Memory B cell (primary cell): ENCODE data around the gene TRIM63.
"Not testable (repeated sequence)": the region's sequence is repeated elsewhere in the genome, so short reads cannot be mapped to it uniquely, and the experiment has no call there.

Source experiments
- ATAC-seq: fragments of 150-1000 bp; cut with Tn5 transposase; 2 replicates; pipeline ENCODE4 v1.10.0; 2021; ENCODE audit warnings: low read depth, mild to moderate bottlenecking, moderate library complexity
- DNase-seq, 2 donors: peaks; one replicate each; pipeline ENCODE4 v3.0.0; 2022; ENCODE audit warnings: low spot score in 2 of 2
- H3K27ac Mint-ChIP-seq: one replicate; pipeline ENCODE4 v1.8.0; 2022; ENCODE audit warnings: mild to moderate bottlenecking, moderate library complexity, mixed read lengths
- H3K27me3 Mint-ChIP-seq: one replicate; pipeline ENCODE4 v1.8.0; 2022; ENCODE audit warnings: mixed read lengths
- H3K36me3 Mint-ChIP-seq: one replicate; pipeline ENCODE4 v1.8.0; 2022; ENCODE audit warnings: mild to moderate bottlenecking, mixed read lengths
- H3K4me1 Mint-ChIP-seq: one replicate; pipeline ENCODE4 v1.8.0; 2022; ENCODE audit warnings: mixed read lengths
- H3K4me3 Mint-ChIP-seq: one replicate; pipeline ENCODE4 v1.8.0; 2022; ENCODE audit warnings: mild to moderate bottlenecking, moderate library complexity, mixed read lengths
- H3K9me3 Mint-ChIP-seq: one replicate; pipeline ENCODE4 v1.8.0; 2022; ENCODE audit warnings: mixed read lengths

The TRIM63 gene

GRCh38 chr1:26096471-26096870 is 29.0 kb upstream of the TRIM63 start:
- DNase-seq (no peak), ATAC-seq (no peak)
- Mint-ChIP-seq H3K4me1 (peaks cover 3% of the 10 kb centered on the region), H3K4me3 (no peak overlapping the region), H3K9me3 (no peaks in the 10 kb centered on the region), H3K27me3 (peaks cover 12% of the 10 kb centered on the region), H3K36me3 (no peaks in the 10 kb centered on the region), H3K27ac (no peak overlapping the region)

- DNase-seq, result no peak
- Mint-ChIP-seq H3K9me3 (no peaks in the 10 kb centered on the region), H3K36me3 (no peaks in the 10 kb centered on the region), H3K27ac (no peak overlapping the region), H3K4me3 (no peak overlapping the region), H3K4me1 (peaks cover 3% of the 10 kb centered on the region), H3K27me3 (peaks cover 17% of the 10 kb centered on the region)
- no peak for ATAC-seq
These were observed 27.4 kb upstream of the TRIM63 start for GRCh38 chr1:26094677-26095383.

GRCh38 chr1:26094076-26094669 is 26.7 kb upstream of the TRIM63 start:
- no peak overlapping the region for H3K27ac Mint-ChIP-seq
- no peaks in the 10 kb centered on the region for H3K36me3 Mint-ChIP-seq
- H3K4me1 Mint-ChIP-seq, result peaks cover 3% of the 10 kb centered on the region
- DNase-seq (no peak), ATAC-seq (peak; percentile 12)
- H3K27me3 Mint-ChIP-seq, result peaks cover 17% of the 10 kb centered on the region
- H3K9me3 Mint-ChIP-seq, result no peaks in the 10 kb centered on the region
- no peak overlapping the region for H3K4me3 Mint-ChIP-seq

GRCh38 chr1:26093569-26093968 is 26.1 kb upstream of the TRIM63 start:
- not testable (repeated sequence) for DNase-seq, H3K9me3 Mint-ChIP-seq, H3K4me1 Mint-ChIP-seq, H3K36me3 Mint-ChIP-seq, ATAC-seq, H3K4me3 Mint-ChIP-seq, H3K27ac Mint-ChIP-seq
- H3K27me3 Mint-ChIP-seq, result peaks cover 17% of the 10 kb centered on the region

GRCh38 chr1:26092422-26092821 is 25.0 kb upstream of the TRIM63 start:
- peaks cover 14% of the 10 kb centered on the region for H3K27me3 Mint-ChIP-seq
- ATAC-seq (no peak), DNase-seq (no peak)
- peaks cover 3% of the 10 kb centered on the region for H3K4me1 Mint-ChIP-seq
- H3K9me3 Mint-ChIP-seq, result no peaks in the 10 kb centered on the region
- H3K27ac Mint-ChIP-seq, result no peak overlapping the region
- no peak overlapping the region for H3K4me3 Mint-ChIP-seq
- no peaks in the 10 kb centered on the region for H3K36me3 Mint-ChIP-seq

GRCh38 chr1:26090893-26091292 is 23.5 kb upstream of the TRIM63 start:
- Mint-ChIP-seq H3K9me3 (no peaks in the 10 kb centered on the region), H3K36me3 (no peaks in the 10 kb centered on the region), H3K27ac (no peak overlapping the region), H3K4me3 (no peak overlapping the region), H3K4me1 (peaks cover 3% of the 10 kb centered on the region), H3K27me3 (peaks cover 18% of the 10 kb centered on the region)
- DNase-seq (no peak), ATAC-seq (no peak)

GRCh38 chr1:26089125-26089524 is 21.7 kb upstream of the TRIM63 start:
- DNase-seq (no peak), ATAC-seq (no peak)
- Mint-ChIP-seq H3K36me3 (no peaks in the 10 kb centered on the region), H3K9me3 (no peaks in the 10 kb centered on the region), H3K27ac (no peak overlapping the region), H3K4me1 (peaks cover under 1% of the 10 kb centered on the region), H3K4me3 (no peak overlapping the region), H3K27me3 (peaks cover 22% of the 10 kb centered on the region)

- H3K4me3 Mint-ChIP-seq, result no peak overlapping the region
- ATAC-seq (no peak), DNase-seq (no peak)
- no peaks in the 10 kb centered on the region for H3K9me3 Mint-ChIP-seq
- no peak overlapping the region for H3K27ac Mint-ChIP-seq
- H3K27me3 Mint-ChIP-seq, result peaks cover 13% of the 10 kb centered on the region
- H3K4me1 Mint-ChIP-seq, result no peaks in the 10 kb centered on the region
- H3K36me3 Mint-ChIP-seq, result no peaks in the 10 kb centered on the region
These were observed 17.4 kb upstream of the TRIM63 start for GRCh38 chr1:26084844-26085243.

- Mint-ChIP-seq H3K27me3 (peaks cover 13% of the 10 kb centered on the region), H3K27ac (no peak overlapping the region), H3K9me3 (no peaks in the 10 kb centered on the region), H3K4me1 (no peaks in the 10 kb centered on the region), H3K36me3 (no peaks in the 10 kb centered on the region), H3K4me3 (no peak overlapping the region)
- no peak for ATAC-seq
- DNase-seq, result no peak
These were observed 16.7 kb upstream of the TRIM63 start for GRCh38 chr1:26084091-26084561.

- no peak overlapping the region for H3K27ac Mint-ChIP-seq
- ATAC-seq (no peak), DNase-seq (no peak)
- H3K4me3 Mint-ChIP-seq, result no peak overlapping the region
- H3K4me1 Mint-ChIP-seq, result no peaks in the 10 kb centered on the region
- H3K9me3 Mint-ChIP-seq, result no peaks in the 10 kb centered on the region
- no peaks in the 10 kb centered on the region for H3K36me3 Mint-ChIP-seq
- H3K27me3 Mint-ChIP-seq, result peaks cover 16% of the 10 kb centered on the region
These were observed 15.8 kb upstream of the TRIM63 start for GRCh38 chr1:26083208-26083607.

GRCh38 chr1:26082020-26082350 is 14.6 kb upstream of the TRIM63 start:
- Mint-ChIP-seq H3K36me3 (no peaks in the 10 kb centered on the region), H3K27me3 (peaks cover 19% of the 10 kb centered on the region), H3K4me1 (no peaks in the 10 kb centered on the region), H3K9me3 (no peaks in the 10 kb centered on the region), H3K4me3 (no peak overlapping the region), H3K27ac (no peak overlapping the region)
- no peak for DNase-seq
- no peak for ATAC-seq

GRCh38 chr1:26081267-26082019 is 14.0 kb upstream of the TRIM63 start:
- Mint-ChIP-seq H3K9me3 (no peaks in the 10 kb centered on the region), H3K4me1 (no peaks in the 10 kb centered on the region), H3K36me3 (peaks cover 1% of the 10 kb centered on the region), H3K27ac (no peak overlapping the region), H3K27me3 (peaks cover 19% of the 10 kb centered on the region), H3K4me3 (no peak overlapping the region)
- ATAC-seq, result no peak
- no peak for DNase-seq

GRCh38 chr1:26079960-26080814 is 12.8 kb upstream of the TRIM63 start:
- Mint-ChIP-seq H3K36me3 (peaks cover 1% of the 10 kb centered on the region), H3K4me3 (no peak overlapping the region), H3K4me1 (no peaks in the 10 kb centered on the region), H3K9me3 (no peaks in the 10 kb centered on the region), H3K27me3 (peaks cover 22% of the 10 kb centered on the region), H3K27ac (no peak overlapping the region)
- DNase-seq (no peak), ATAC-seq (no peak)

GRCh38 chr1:26079178-26079563 is 11.7 kb upstream of the TRIM63 start:
- no peak overlapping the region for H3K4me3 Mint-ChIP-seq
- H3K4me1 Mint-ChIP-seq, result no peaks in the 10 kb centered on the region
- DNase-seq (no peak), ATAC-seq (no peak)
- no peak overlapping the region for H3K27ac Mint-ChIP-seq
- peaks cover 21% of the 10 kb centered on the region for H3K27me3 Mint-ChIP-seq
- H3K9me3 Mint-ChIP-seq, result no peaks in the 10 kb centered on the region
- H3K36me3 Mint-ChIP-seq, result peaks cover 1% of the 10 kb centered on the region
